Raji (cell line): ENCODE results near the gene MRPL41.

Experiments used
- POLR2A ChIP-seq: IDR thresholded peaks from 2 replicates; pipeline ENCODE4 v1.6.1; 2011; ENCODE audit warnings: low read depth, low read length, control low read depth; ENCODE audit not compliant: insufficient read depth

The MRPL41 gene

GRCh38 chr9:137547687-137548543 is 3.8 kb upstream of the MRPL41 start:
- no peak for TF ChIP-seq POLR2A

DNA sequence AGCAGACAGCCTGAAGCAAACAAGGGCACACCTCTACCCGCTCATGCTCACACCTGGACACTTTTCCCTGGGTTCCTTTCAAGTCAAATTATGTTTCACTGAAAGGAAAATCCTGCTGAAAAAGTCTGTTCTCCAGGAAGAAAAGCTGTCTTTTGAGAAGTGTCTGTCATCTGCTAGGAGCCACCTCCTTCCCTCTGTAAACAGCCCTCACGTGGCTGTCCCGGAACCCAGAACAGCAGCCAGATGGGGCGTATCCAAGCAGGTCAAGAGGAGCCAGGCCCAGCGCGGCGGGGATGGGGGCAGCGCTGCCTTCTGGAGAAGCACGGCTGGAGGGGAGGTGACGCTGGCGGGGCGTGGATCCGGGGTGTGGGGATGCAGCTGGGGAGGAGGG is 1.5 kb upstream of the MRPL41 start, which contains the start of gene PNPLA7:
Gene PNPLA7, minus strand, starts transcription at position 172 of the 391 bp plus-strand sequence. CDS start 205 bp downstream, outside the sequence.
- TF ChIP-seq POLR2A: no peak

DNA sequence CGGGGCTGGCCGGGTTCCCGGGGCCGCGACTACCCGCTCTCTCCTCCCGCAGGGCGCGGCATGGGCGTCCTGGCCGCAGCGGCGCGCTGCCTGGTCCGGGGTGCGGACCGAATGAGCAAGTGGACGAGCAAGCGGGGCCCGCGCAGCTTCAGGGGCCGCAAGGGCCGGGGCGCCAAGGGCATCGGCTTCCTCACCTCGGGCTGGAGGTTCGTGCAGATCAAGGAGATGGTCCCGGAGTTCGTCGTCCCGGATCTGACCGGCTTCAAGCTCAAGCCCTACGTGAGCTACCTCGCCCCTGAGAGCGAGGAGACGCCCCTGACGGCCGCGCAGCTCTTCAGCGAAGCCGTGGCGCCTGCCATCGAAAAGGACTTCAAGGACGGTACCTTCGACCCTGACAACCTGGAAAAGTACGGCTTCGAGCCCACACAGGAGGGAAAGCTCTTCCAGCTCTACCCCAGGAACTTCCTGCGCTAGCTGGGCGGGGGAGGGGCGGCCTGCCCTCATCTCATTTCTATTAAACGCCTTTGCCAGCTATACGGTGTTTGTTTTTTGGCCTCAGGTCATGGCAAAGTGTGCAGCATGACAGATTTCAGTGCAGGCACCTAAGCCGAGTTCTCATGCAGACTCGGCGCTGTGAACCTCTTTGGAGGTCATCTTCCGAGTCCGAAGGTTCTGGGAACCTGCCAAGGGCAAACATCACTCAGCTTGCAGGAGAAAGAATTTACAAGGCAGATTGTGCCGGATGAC is 516 bp downstream of the MRPL41 start:
- no peak; the same call in 1 of the 2 replicates for TF ChIP-seq POLR2A

DNA sequence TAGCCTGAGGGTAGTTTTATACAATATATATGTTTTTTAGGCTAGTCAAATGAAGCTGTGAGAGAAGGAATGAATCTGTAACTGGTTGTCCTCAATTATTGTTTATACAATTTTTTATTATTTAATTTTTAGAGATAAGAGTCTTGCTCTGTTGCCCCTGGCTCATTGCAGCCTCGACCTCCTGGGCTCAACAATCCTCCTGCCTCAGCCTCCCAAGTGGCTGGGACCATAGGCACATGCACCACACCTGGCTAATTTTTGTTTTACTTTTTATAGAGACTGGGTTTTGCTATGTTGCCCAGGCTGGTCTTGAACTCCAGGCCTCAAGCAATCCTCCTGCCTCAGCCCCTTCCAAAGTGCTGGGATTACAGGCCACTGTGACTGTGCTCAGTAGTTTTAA is 2.7 kb downstream of the MRPL41 start:
- TF ChIP-seq POLR2A: no peak

GRCh38 chr9:137555179-137555578 is 3.5 kb downstream of the MRPL41 start:
- TF ChIP-seq POLR2A: no peak

DNA sequence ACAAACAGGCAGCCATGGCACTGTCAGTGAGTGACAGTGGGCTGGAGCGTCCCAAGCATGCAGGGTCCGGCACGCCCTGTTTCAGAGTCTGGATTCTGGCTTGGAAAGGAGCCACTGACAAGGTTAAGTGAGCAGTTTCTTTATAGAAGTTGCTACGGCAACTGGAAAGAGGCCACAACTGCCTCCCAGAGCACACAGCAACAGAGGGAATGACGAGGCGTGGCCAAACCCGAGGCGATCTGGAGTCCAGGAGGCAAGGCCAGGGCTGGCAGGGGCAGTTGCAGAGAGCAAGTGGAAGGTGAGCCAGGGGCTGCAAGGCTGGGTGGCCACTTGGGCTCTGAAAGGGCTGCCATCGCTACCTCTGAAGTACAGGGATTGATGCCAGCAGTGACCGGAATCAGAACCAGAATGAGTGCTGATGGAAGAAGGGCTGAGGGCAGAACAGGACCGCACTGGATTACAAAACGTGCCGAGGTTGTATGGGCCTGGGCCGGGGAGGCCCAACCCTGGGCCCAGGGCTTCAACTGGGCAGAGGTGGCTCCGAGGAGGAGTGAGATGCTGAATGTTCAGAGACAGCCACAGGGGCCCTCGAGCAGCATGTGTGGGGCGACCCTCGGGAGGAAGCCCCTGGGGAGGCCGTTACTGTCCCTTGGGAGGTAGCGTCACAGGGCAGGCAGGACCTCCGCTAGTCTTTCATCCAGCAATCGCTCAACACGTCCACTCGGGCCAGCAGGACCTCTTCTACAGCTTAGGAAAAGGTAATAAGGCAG is 4.6 kb downstream of the MRPL41 start:
- no peak for TF ChIP-seq POLR2A

DNA sequence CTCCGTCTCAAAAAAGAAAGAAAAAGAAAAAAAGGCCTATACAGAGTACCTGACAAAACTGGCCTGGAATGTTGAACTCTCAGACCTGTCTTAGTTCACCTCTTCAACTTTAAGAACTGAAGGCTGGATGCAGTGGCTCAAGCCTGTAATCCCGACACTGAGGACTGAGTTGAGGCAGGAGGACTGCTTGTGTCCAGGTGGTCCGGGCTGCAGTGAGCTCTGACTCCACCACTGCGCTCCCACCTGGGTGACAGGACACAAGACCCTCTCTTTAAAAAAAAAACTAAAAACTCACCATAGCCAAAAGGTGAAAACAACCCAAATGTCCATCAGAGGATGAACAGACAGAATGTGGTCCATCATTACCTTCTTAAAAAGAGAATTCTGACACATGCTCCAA is 6.4 kb downstream of the MRPL41 start:
- TF ChIP-seq POLR2A: no peak

DNA sequence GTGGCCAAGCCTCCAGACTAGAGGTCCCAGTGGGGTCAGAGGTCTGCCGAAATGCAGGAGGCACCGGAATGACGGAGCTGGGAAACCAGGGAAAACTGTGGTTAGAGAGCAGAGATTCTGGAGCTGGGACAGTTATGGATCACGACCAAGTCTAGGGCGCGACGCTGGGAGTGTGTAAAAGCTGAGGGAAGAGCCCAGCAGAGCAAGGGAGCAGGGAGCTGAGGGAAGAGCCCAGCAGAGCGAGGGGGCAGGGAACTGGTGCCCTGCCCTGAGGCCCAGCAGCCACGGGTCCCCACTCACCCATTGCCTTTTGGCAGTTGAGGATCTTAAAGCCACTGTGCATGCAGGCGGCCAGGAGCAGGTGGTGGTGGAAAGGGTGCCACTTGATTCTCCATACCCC is 12.5 kb downstream of the MRPL41 start:
- TF ChIP-seq POLR2A: no peak

- TF ChIP-seq POLR2A: no peak
These were observed 13.2 kb downstream of the MRPL41 start for GRCh38 chr9:137564817-137565411.

- TF ChIP-seq POLR2A: no peak
These were observed 18.0 kb downstream of the MRPL41 start for GRCh38 chr9:137569609-137570203.

DNA sequence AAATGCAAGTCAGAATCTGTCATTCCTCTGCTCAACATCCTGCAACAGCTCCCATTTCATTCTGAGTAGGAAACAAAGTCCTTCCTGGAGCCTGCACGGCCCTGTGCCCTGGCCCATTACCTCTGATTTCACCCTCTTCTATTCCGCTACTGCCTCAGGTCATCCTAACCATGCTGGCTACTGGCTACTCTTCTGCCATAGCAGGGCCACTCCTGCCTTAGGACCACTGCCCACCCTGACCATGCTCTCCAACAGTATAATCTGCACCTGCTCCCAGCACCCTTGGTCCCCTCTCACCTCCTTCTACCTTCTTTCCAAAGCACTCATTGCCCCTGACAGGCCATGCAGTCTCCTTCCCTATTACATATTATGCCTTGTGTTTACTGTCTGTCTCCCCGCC is 18.9 kb downstream of the MRPL41 start:
- TF ChIP-seq POLR2A: no peak

DNA sequence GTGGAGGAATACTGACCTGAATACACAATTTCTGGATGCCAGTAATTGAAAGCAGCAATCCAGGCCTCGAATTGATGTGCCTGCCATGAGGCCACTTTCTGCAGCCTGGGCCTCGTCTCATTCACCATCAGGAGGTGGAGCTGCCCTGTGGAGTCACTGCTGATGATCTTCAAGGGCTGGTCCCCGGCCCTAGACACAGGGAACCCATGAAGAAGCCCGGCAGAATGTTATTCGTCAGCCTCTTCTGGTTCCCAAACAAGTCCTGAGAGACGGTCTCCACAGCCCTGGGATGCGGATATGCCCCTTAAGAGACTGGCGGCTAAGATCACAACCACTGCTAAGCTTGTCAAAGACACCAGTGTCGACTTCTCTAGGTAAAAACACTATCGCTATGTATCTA is 22.5 kb downstream of the MRPL41 start:
- TF ChIP-seq POLR2A: no peak

GRCh38 chr9:137575364-137575715 is 23.7 kb downstream of the MRPL41 start:
- TF ChIP-seq POLR2A: no peak

DNA sequence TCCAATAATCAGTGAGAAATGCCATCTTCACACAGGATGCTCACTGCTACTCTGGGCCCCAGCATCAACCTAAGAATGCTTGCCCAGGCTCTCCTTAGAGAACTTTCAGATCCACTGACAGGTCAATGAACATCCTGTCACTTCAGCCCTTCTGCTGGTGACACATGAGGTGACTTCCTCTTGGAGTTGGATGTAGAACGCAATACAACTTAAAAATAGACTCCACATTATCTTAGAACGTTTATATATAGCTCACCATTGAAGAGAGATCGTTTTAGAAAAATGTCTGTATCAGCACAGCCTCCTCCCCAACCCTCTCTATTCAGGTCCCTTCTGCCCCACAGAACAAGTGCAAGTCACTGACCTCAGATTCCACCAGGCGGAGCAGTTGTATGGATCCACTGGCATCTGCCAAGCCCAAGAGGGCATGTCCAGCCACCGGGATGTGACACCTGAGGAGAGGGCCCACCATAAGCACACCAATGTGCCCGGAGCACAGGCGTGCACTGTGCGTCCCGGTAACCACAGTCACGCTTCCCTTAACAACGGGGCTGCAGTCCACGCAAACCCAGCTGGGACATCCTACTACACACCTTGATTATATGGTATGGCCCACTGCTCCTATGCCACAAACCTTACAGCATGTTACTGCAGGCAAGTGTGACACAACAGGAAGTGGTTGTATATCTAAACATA is 24.2 kb downstream of the MRPL41 start:
- TF ChIP-seq POLR2A: no peak
